ENCODE measurements around the gene SHB. TPM values are rescaled to one million over a fixed set of nuclear protein-coding genes. Genes with fewer than 3 reads are reported as not detected.

The SHB gene
- total and polyA plus RNA-seq, 2 experiments from 2014 or later, result 20.8 to 48.3 TPM

DNA sequence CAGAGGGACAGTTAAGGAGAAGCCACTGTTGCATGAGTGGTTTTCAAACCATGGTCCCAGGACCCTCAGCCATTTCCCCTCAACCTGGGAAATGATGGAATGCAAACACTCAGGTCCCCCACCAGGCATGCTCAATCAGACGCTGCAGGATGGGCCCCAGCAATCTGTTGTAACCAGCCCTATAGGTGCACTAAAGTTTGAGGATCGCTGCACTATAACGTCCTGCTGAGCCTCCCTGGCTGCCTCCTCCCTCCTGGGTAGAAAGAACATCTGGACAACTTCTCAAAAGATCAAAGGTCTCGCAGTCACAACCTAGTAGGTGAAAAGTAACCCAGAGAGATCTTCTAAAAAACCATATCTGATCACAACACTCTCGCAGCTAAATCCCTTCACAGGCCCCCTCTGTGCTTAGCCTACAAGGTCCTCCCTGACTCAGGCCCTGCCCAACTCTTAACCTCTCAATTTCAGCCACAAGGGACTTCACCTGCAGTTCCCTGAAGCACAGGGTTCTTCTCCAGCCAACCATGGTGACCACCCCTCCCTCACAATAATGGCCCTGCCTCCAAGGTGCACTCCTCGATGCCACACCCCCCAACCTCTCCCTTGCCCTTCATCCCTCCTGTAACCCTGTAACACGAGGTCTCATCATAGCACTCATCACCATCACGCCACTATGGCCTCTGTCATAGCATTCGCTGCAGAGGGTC is 3.5 kb downstream of the SHB start:
- no peaks in the 10 kb centered on the region for H3K9me3 ChIP-seq (ENCODE audit: low read depth)
- H3K79me2 ChIP-seq, result peaks cover 79% of the 10 kb centered on the region
- no peaks in the 10 kb centered on the region for H3K36me3 ChIP-seq (replicated peaks; ENCODE audit: insufficient read depth, low read depth)
- H3K9me2 ChIP-seq (replicated peaks; ENCODE audit: insufficient read depth), result no peaks in the 10 kb centered on the region
- 51% methylated on average over 9 of the region's 9 CpGs for WGBS (ENCODE audit: low lambda C conversion rate, missing lambda C conversion rate)
- peak overlapping the region; percentile 95 for H3K4me2 ChIP-seq
- peak overlapping the region; percentile 97 for H3K4me3 ChIP-seq
- no peak for DNase-seq (ENCODE audit: low spot score)
- no peak overlapping the region for H2AFZ ChIP-seq
- H3K27me3 ChIP-seq, result no peaks in the 10 kb centered on the region
- H3K27ac ChIP-seq, result peak overlapping the region; percentile 10
- peaks cover 36% of the 10 kb centered on the region for H4K20me1 ChIP-seq (ENCODE audit: insufficient read depth, poor library complexity, severe bottlenecking)
- peaks cover 52% of the 10 kb centered on the region for H3K4me1 ChIP-seq (ENCODE audit: insufficient read depth)
- TF ChIP-seq, protein P1, sequence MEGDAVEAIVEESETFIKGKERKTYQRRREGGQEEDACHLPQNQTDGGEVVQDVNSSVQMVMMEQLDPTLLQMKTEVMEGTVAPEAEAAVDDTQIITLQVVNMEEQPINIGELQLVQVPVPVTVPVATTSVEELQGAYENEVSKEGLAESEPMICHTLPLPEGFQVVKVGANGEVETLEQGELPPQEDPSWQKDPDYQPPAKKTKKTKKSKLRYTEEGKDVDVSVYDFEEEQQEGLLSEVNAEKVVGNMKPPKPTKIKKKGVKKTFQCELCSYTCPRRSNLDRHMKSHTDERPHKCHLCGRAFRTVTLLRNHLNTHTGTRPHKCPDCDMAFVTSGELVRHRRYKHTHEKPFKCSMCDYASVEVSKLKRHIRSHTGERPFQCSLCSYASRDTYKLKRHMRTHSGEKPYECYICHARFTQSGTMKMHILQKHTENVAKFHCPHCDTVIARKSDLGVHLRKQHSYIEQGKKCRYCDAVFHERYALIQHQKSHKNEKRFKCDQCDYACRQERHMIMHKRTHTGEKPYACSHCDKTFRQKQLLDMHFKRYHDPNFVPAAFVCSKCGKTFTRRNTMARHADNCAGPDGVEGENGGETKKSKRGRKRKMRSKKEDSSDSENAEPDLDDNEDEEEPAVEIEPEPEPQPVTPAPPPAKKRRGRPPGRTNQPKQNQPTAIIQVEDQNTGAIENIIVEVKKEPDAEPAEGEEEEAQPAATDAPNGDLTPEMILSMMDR (IDR thresholded peaks at IDR 0.05; ENCODE audit: poor library complexity), result no peak
- TF ChIP-seq EZH2 (IDR thresholded peaks at IDR 0.05; ENCODE audit: borderline replicate concordance), result no peak
- TF ChIP-seq EZH2phosphoT487 (IDR thresholded peaks at IDR 0.05; ENCODE audit: low read depth, severe bottlenecking, unreplicated experiment), result no peak

DNA sequence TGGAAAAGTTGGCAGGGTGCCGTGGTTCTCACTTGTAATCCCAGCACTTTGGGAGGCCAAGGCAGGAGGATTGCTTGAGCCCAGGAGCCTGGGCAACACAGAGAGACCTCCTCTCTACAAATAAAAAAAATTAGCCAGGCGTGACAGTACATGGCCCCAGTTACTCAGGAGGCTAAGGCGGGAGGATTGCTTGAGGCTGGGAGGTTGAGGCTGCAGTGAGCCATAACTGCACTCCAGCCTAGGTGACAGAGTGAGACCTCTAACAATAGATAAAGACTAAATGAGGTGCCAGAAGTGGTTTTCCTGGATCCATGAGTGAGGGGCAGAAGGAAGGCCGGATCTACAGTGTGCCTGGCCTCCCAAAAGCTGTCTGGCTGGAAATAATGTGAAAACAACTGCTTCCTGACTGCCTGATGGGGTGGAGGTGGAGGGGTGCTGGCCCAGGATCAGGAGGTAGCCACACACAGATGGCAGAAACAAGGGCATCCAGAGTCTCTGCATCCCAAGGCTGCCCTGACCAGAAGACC is 4.1 kb downstream of the SHB start:
- peaks cover 52% of the 10 kb centered on the region for H3K4me1 ChIP-seq (ENCODE audit: insufficient read depth)
- H4K20me1 ChIP-seq (ENCODE audit: insufficient read depth, poor library complexity, severe bottlenecking), result peaks cover 36% of the 10 kb centered on the region
- peak overlapping the region; percentile 95 for H3K4me2 ChIP-seq
- no peaks in the 10 kb centered on the region for H3K9me3 ChIP-seq (ENCODE audit: low read depth)
- no peak for TF ChIP-seq EZH2 (IDR thresholded peaks at IDR 0.05; ENCODE audit: borderline replicate concordance)
- TF ChIP-seq, protein P1 (IDR thresholded peaks at IDR 0.05; ENCODE audit: poor library complexity), result no peak
- no peak for TF ChIP-seq EZH2phosphoT487 (IDR thresholded peaks at IDR 0.05; ENCODE audit: low read depth, severe bottlenecking, unreplicated experiment)
- 93% methylated on average over 4 of the region's 4 CpGs for WGBS (ENCODE audit: low lambda C conversion rate, missing lambda C conversion rate)
- H3K27ac ChIP-seq, result no peak overlapping the region
- peaks cover 86% of the 10 kb centered on the region for H3K79me2 ChIP-seq
- no peak for DNase-seq (ENCODE audit: low spot score)
- H2AFZ ChIP-seq, result no peak overlapping the region
- H3K36me3 ChIP-seq (replicated peaks; ENCODE audit: insufficient read depth, low read depth), result no peaks in the 10 kb centered on the region
- H3K9me2 ChIP-seq (replicated peaks; ENCODE audit: insufficient read depth), result no peaks in the 10 kb centered on the region
- no peak overlapping the region for H3K4me3 ChIP-seq
- no peaks in the 10 kb centered on the region for H3K27me3 ChIP-seq

DNA sequence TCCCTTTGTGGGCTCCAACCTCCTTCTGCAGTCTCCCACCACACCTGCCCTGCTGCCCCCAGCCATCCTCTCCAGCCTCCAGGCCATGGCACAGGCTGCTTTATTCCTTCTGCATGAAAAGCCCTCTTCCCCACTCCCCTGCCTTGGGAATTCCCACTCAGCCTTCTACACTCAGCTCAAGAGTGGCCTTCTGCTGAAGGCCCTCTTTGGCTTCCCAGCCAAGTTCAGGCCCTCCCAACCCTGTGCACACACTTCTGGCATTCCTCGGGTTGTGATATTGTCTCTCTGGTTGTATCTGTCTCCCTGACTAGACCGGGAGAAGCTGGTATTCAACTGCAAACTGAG is 5.7 kb downstream of the SHB start:
- no peaks in the 10 kb centered on the region for H3K9me3 ChIP-seq (ENCODE audit: low read depth)
- no peaks in the 10 kb centered on the region for H3K9me2 ChIP-seq (replicated peaks; ENCODE audit: insufficient read depth)
- peak overlapping the region; percentile 64 for H3K27ac ChIP-seq
- no peak overlapping the region for H2AFZ ChIP-seq
- H3K27me3 ChIP-seq, result no peaks in the 10 kb centered on the region
- peaks cover 36% of the 10 kb centered on the region for H4K20me1 ChIP-seq (ENCODE audit: insufficient read depth, poor library complexity, severe bottlenecking)
- no peak for TF ChIP-seq EZH2phosphoT487 (IDR thresholded peaks at IDR 0.05; ENCODE audit: low read depth, severe bottlenecking, unreplicated experiment)
- no peak for TF ChIP-seq EZH2 (IDR thresholded peaks at IDR 0.05; ENCODE audit: borderline replicate concordance)
- TF ChIP-seq, protein P1 (IDR thresholded peaks at IDR 0.05; ENCODE audit: poor library complexity), result no peak
- H3K36me3 ChIP-seq (replicated peaks; ENCODE audit: insufficient read depth, low read depth), result no peaks in the 10 kb centered on the region
- 41% methylated on average over 2 of the region's 2 CpGs for WGBS (ENCODE audit: low lambda C conversion rate, missing lambda C conversion rate)
- H3K4me1 ChIP-seq (ENCODE audit: insufficient read depth), result peaks cover 62% of the 10 kb centered on the region
- peaks cover 100% of the 10 kb centered on the region for H3K79me2 ChIP-seq
- peak overlapping the region; percentile 95 for H3K4me2 ChIP-seq
- no peak overlapping the region for H3K4me3 ChIP-seq
- no peak for DNase-seq (ENCODE audit: low spot score)
